T47D (cell line): ENCODE measurements around the gene EPG5.
"Not testable (repeated sequence)": the region's sequence is repeated elsewhere in the genome, so short reads cannot be mapped to it uniquely, and the experiment has no call there.

Experiments
- DNase-seq, 2 experiments: peaks; one replicate each; pipeline versions ENCODE4 v3.0.0 to v3.0.0-alpha.2; 2011 to 2012; ENCODE audit warnings: low read depth in 1 of 2, low spot score in 1 of 2
- JUND ChIP-seq: IDR thresholded peaks from 2 replicates; pipeline ENCODE4 v1.6.1; 2012; ENCODE audit warnings: low read depth
- in situ Hi-C: cut with HindIII; loops from 2 replicates; pipeline ENCODE4 v1.10.0; 2016; ENCODE audit warnings: low sequenced_read_pairs, low pct_unique_long_range_greater_than_20kb

EPG5 gene

DNA sequence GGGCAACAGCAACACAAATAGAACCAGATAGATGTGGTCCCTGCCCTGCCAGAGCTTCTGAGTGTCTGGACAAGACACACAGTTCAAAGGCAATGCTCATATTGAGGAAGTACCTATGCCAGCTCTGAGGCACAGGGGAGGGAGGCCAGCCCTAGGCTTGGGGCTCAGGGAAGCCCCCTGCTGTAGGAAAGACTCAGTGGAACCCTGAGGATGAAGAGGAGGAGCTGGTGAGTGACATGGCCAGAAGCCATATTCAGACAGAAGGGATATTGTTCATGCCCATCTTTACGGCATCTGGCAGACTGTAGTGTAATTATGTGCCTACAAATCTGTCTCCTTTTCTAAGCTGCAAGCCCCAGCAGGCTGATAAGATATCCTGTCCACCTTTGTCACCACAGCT lies 132.8 kb downstream of the EPG5 start:
- TF ChIP-seq JUND: no peak
- in situ Hi-C loops: no loop called here

DNA sequence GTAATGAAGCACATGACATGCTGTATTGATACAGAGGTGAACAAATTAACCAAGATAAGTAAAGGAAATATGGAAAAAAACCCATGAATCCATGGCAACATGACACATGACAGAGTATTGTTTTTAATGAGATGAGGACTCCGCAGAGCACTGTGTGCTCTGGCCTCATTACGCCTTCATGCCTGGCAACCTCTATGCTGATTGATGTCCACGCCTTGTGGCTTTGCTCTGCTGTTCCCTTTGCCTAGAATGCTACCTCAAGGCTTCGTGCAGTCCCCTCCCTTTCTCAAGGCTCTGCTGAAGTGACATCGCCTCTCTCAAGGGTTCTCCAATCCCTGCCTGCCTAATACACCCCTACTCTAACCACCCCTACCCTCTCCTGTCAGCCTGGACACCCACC lies 133.3 kb downstream of the EPG5 start:
- in situ Hi-C loops: no loop called here
- DNase-seq: no peak
- no peak for TF ChIP-seq JUND

More for the DNA sequence above, 132.8 kb downstream of the EPG5 start:
- DNase-seq: no peak

- no peak for TF ChIP-seq JUND
- DNase-seq: no peak
- in situ Hi-C loops: no loop called here
Measured at GRCh38 chr18:45830917-45831316, 136.2 kb downstream of the EPG5 start.

DNA sequence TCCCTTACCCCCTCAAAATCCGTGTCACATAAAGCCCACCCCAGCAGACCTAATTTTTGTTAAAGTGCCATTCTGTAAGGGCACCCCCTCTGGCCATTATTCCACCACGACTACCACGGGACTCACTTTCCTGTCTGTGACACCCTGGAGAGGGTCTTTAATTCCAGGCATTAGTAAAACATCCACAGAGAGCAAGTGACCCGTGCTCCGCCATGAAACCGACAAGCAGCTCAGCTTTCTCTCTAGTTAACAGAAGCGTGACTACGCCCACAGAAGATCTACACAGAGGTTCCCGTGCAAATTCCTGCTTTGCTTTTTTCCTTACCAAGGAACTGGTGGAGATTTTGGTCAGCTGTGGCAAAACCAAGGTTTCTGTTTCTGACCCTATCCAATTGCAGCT lies 137.3 kb downstream of the EPG5 start:
- in situ Hi-C loops: no loop called here
- no peak for DNase-seq
- no peak for TF ChIP-seq JUND

DNA sequence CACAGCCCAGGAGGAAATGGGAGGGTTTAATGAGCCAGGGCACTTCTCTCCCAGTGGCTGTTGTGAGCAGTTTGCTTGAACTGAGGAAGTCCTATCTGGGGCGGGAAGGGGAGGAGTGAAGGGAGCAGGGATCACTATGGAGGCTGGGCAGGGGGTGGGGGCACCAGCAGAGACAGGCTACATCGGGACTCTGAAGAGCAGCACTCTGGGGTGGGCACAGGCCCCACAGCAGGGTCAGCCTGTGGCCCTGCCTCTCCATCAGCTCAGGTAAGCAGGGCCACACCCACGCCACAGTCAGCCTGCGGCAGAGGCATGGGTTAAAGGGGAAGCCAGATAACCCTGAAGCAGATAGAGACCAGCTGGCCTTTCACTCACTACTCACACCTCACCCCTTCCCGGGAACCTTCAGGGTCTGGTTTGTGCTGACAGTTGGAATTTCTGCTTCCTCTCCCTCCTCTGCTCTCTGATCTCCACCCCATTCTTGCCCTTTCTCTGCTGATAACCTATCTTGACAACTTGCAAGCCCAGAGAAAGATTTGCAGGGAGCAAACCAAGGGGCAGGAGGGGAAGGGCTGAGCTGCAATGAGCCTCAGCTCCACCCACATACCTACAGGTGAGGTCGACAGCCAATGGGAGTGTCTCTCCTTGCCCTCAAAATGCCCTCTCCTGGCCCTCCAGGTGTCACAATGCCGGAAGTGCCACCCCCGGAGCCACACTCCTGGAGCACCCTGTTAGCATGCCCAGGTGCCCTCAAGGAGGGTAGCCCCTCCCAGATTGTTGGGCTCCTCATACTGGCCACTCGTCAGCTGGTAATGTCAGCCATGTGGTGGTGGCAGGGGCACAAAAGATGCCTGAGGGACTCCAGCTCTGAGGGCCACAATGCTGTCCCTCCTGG lies 138.0 kb downstream of the EPG5 start:
- in situ Hi-C loops: no loop called here
- no peak for TF ChIP-seq JUND
- DNase-seq: peak in 1 of 2 experiments; percentile 42

DNA sequence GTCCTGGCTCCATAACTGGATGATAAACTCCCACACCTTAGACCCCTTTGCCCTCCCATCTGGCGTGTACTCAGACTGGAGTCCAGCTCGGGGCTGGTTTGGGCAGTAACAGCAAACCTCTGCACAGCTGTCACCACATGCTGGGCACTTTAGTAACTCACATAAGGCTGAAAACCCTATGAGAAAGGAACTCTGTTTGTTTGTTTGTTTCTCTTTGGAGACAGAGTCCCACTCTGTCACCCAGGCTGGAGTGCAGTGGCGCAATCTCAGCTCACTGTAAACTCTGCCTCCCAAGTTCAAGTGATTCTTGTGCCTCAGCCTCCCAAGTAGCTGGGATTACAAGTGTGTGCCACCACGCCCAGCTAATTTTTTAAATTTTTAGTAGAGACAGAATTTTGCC lies 140.4 kb downstream of the EPG5 start:
- in situ Hi-C loops, DNase-seq: not testable (repeated sequence)

- in situ Hi-C loops: no loop called here
Measured at GRCh38 chr18:45826084-45826483, 141.0 kb downstream of the EPG5 start.

GRCh38 chr18:45825258-45826044 lies 141.7 kb downstream of the EPG5 start, which contains the start of gene SIGLEC15:
TSS of gene SIGLEC15 (plus strand) at chr18:45825675. CDS start at chr18:45825729, 54 bp downstream.
- in situ Hi-C loops: no loop called here
- TF ChIP-seq JUND: no peak
- DNase-seq: no peak

More at GRCh38 chr18:45826084-45826483, 141.0 kb downstream of the EPG5 start:
- TF ChIP-seq JUND: no peak
- no peak for DNase-seq

DNA sequence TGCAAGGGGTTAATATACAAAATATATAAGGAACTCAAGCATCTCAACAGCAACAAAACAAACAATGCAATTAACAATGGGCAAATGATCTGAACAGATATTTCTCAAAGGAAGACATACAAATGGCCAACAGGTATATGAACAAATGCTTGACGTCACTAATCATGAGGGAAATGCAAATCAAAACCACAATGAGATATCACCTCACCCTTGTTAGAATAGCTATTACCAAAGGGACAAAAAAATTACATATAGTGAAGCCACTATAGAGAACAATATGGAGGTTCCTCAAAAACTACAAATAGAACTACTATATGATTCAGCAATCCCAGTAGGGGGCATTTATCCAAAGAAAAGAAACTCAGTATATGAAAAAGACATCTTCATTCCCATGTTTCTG lies 145.4 kb downstream of the EPG5 start:
- in situ Hi-C loops: no loop called here
- DNase-seq: no peak
- TF ChIP-seq JUND: no peak

- DNase-seq: no peak
- in situ Hi-C loops: no loop called here
- TF ChIP-seq JUND: no peak
Measured at GRCh38 chr18:45821026-45821425, 146.1 kb downstream of the EPG5 start.

DNA sequence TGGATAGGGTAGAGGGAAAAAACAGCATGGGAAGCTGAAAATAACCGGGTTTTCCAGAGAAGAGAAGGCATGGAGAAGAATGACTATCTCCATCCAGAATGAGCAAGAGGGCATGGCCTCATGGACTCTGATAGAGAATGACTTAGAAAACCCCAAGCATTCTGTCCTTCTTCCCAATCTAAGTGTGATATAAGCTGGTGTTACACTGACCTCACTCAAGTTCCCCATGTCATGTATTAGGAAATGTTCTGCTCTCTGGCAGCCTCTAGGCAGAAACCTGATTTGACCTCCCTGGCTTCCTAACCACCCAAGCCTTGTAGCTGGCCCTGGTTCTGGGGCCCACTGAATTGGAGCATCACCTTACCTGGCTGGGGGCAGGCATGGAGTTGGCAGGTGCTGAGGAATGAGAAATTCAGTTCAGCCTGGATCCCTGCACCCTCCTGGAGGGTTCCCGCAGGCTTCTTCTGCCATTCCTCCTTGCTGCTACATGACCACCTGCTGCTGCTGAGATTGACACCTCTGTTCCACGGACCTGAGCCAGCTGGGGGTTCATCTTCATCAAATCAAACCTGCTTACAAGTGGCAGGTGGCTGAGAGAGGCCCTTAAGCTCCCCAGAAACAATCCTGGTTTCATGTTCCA lies 146.9 kb downstream of the EPG5 start:
- TF ChIP-seq JUND: no peak
- no peak for DNase-seq
- in situ Hi-C loops: no loop called here

DNA sequence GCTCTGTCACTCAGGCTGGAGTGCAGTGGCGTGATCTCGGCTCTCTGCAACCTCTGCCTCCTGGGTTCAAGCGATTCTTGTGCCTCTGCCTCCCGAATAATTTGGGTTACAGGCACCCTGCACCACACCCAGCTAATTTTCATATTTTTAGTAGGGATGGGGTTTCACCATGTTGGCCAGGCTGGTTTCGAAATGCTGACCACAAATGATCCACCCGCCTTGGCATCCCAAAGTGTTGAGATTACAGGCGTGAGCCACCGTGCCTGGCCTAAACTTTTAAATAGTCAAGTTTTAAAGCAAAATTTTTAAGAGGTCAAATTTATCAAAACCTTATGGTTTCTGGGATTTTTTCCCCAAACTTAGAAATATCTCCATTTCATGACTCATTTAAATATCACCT lies 148.4 kb downstream of the EPG5 start:
- in situ Hi-C loops, DNase-seq: not testable (repeated sequence)

- TF ChIP-seq JUND: no peak
- in situ Hi-C loops: no loop called here
- DNase-seq: no peak
Measured at GRCh38 chr18:45817543-45817942, 149.6 kb downstream of the EPG5 start.

GRCh38 chr18:45814733-45815132 lies 152.4 kb downstream of the EPG5 start:
- in situ Hi-C loops, DNase-seq: not testable (repeated sequence)

GRCh38 chr18:45807144-45807543 lies 160.0 kb downstream of the EPG5 start:
- in situ Hi-C loops: not testable (repeated sequence)
- DNase-seq: peak in 1 of 2 experiments; percentile 34
